HG03135 (cell line): ENCODE measurements around the gene COQ10A.

ENCODE experiments used
- ATAC-seq: cut with Tn5 transposase; IDR thresholded peaks from one replicate; pipeline ENCODE4 v1.9.1; 2021; ENCODE audit warnings: mild to moderate bottlenecking, moderate library complexity; ENCODE audit not compliant: unreplicated experiment

The COQ10A gene

DNA sequence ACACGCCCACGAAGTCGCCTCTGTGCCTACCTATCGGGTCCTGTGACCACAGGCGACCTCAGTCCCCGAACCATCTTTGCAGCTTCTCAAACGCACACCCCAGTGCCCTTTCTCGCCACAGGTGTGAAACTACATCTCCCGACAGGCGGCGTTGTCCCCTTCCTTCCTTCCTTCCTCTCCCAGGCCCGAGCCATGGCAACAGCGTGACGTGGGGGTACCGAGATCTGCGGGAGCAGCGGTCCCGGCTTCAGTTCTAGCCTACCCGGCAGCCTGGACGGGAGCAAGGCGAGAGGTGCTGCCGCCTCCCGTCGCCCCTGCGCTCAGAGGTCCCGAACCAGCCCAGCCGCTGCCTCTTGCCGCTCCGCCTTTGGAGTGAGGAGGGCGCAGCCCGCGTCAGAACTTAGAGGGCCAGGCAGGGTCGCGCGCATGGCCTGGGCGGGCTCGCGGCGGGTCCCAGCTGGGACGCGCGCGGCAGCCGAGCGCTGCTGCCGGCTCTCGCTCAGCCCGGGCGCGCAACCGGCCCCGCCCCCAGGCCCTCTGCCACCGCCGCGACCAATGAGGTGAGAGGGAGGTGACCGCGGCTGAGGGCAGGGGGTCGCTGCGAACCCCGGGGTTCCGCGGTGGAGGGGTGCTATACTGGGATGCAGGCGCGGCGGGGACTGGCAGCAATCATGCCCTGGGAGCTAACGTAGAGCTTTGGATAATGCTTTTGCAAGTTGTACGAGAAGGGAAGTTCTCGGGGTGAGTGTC, at the start of gene COQ10A:
Gene COQ10A, plus strand, starts transcription at position 250 of the 750 bp plus-strand sequence. Its CDS starts 177 bp downstream, at position 427.
- peak; percentile 91 for ATAC-seq

DNA sequence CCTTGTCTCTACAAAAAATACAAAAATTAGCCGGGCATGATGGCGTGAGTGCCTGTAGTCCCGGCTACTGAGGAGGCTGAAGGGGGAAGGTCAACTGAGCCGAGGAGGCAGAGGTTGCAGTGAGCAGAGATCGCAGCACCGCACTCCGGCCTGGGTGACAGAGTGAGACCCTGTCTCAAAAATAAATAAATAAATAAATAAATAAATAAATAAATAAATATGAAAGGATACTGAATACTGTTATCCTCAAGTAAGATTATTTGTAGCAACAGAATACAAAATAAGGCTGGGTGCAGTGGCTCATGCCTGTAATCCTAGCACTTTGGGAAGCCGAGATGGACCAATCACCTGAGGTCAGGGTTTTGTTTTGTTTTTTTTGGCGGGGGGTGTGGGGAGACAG, 46.9 kb upstream of the COQ10A start:
- no peak for ATAC-seq

DNA sequence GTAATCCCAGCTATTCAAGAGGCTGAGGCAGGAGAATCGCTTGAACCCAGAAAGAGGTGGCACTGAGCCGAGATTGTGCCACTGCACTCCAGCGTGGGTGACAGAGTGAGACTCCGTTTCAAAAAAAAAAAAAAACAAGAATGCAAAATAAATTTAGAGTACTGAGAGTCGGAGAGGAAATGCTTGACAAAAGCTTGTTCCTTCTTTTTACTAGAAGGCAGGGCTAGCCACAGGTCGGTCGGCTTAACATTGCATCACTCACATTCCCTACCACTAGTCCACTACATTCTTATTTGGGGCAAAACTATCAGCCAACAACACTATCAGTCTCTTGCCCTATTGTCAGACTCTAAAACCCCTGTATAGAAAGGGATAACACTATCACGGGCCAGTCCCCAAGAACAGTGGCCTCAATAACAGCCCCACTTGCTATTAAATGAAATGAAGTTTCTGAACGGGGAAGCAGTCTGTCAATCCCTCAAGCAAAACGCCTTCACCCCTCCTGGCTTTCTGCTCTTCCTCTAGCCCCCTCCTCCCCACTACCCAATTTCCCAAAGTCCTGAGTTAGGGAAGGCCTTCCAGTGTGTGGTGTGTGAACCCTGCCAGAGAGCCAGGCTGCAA, 46.0 kb upstream of the COQ10A start:
- no peak for ATAC-seq

DNA sequence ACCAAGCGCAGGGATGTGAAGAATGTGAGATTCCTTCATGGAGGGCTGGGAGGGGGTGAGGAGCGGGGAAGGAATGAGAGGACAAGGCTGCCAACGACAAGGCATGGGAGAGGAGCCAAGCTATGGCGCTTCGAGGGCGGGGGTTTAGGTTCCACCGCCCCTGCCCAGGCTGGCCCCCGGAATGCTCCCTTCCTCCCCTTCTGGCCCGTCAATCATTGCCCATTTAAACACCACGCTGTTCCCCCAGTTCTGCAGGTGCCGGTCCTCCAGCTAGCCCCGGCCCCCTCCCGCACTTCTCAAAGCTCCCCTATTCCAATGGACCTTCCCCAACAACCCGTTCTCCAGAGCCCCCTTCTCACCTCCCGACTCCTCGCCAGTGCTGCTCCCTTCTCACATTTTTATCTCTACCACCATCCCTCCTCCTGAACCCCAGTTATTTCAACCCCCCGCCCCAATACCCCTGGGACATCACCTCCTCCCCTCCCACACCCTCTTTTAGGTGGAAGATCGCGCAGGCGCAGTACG, 45.4 kb upstream of the COQ10A start:
- peak; percentile 12 for ATAC-seq

DNA sequence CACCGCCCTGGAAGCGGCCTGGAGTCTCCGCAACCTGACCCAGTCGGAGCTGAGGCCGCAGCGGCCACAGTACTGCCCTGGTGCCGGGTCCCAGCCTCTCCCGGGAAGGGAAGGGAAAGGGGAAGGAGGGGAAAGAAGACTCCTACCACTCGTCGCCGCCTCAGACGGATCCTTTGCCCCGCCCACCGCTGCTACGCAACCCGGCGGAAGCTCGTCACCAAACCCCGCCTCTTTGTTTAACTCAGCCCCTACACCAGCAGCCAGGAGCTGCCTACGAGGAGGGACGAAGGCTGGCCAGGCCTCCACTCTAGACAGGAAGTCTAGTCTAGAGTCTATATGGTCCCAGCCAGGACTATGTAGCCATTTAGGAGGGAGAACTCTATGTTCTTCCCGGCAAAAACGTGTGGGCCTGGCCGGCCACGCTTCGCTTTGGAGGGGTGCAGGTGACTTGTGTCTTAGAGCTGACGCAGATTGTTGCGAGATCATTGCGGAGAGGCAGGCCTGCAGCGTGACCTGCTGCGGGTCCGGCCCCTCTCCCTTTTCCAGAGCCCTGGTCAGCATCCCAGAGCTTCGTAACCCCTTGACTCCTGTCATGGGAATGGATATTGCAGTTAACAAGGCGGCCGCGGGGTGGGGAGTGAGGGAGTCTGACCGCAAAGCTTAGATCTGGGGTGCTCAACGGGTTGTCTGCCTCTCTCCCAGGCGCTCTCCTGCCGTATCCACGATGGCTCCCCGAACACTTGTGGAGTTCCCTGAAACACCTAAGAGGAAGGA, 44.8 kb upstream of the COQ10A start, which contains the start of gene RNF41:
Gene RNF41, minus strand, starts transcription at position 166 of the 774 bp plus-strand sequence. CDS start 7,875 bp downstream, outside the sequence.
- ATAC-seq: peak; percentile 77

DNA sequence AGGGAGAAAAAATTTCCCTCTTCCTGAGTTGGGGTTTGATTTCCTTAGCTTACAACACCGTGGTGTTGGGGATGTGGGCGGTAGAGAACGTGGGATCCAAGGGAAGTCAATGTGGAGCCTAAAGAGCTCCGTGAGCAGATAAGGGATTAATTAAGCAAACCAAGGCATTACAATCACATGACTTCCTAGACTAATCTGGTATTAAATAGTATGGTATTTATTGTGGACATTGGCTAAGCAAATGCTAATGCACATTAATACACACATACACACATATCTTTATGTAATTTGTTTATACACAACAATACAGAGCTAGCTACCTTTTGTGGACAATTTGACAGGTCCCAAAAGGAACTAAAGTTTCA, 44.2 kb upstream of the COQ10A start:
- ATAC-seq: no peak

DNA sequence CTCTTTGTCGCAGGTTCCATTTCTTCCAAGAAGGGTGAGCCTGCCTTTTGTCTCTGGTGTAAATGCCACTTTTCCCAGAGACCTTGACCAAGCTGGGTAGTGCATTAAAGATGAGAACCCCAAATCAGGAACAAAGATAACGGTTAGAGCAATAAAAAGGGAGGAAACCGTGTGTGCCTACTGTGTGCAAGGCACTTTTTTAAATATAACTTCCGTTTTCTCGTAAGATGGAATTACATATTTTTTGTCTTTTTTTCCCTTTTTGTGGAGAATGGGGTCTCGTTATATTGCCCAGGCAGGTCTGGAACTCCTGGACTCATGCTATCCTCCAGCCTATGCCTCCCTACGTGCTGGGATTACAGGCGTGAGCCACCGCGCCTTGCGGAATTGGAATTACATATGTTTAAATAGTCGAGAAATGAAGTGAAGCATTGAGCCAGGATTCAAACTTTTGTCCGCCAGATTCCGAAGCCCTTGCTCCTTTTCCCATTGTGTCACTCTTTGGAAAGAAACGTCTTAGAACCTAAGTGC, 43.1 kb upstream of the COQ10A start:
- no peak for ATAC-seq

DNA sequence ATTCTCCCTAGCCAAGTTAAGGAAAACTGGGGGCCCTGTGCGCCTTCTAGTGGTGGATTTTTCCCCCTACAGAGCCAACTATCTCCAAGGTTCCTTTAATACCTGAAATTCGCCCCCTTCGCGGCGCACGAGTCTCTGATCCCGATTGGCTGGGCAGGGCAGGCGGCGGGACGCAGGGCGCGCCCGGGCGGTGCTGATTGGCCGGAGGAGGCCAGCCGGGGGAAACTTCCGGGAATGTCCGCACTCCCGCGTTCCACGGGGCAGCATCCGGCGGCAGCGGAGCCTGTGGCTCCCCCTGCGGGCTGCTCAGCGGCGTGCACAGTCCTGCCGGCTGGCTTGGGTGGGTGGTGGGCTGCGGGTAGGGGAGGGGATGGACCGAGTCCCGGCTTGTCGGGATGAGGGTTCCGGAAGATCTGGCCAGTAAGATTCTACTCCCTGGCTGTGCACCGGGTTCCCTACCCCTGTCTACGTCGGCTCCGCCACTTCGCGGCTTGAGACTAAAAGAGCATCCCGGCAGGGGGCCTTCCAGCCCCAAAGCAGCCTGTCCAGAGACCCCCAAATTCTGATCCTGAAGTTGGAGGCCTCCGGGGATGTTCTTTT, 42.5 kb upstream of the COQ10A start, which contains the start of gene NABP2:
Gene NABP2, plus strand, starts transcription at position 241 of the 600 bp plus-strand sequence. CDS start 515 bp downstream, outside the sequence.
- peak; percentile 78 for ATAC-seq

DNA sequence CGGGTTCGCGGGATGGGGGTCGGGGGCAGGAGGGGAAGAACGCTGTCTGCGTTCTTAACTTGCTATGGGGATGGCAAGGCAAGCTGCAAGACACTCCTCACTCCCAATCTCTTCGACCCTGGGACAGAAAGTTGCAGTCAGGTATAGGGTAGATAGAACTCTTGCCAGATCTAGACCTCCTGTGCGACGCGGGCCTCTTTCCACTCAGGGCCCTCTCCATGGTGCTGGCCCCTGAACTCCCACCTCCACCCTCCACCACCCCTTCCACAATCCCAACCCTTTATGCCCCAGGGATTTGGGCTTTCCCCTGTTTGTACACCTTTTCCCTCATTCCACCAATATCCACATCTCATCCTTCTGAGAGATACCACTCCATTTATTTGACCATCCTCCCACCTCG, 41.8 kb upstream of the COQ10A start:
- ATAC-seq: no peak

DNA sequence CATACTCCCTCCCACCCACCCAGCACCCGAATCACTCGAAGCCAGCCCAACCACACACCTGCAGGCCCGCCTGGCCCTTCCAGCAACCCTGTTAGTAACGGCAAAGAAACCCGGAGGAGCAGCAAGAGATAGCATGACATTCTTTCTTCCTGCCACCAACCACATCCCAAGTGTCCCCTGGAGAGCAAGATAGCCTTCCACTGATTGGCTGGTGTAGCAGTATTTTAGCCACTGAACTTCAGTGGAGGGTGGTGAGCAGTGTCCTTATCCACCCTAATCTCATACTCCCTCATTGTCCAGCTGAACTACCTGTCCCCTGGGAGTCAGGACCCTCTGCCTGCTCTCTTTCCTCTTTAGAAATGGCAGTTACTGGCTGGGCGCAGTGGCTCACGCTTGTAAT, 37.7 kb upstream of the COQ10A start:
- no peak for ATAC-seq

DNA sequence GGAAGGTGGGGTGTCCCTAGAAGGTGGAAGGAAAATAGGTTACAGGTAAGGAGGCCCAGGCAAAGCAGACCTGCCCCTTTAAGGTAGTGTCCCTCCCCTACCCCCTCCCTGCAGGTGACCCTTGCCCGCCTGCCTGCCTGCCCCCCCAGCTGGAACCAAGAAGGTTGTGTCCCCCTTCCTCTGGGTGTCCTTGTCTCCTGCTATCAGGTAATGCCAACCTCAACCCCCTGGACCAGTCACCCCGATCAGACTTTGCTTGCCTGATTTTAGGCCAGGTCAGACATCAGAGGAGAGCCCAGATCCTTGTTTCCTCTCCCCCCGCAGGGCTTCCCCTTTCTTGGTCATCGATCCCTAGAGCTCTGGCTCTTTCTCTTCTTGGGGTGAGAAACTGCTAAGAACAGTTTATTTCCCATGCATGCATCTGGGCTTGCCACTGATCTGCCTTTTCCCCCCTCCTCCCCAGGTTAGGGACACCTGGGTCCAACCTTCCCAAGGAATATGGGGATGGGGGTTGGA, 36.8 kb upstream of the COQ10A start, which contains the start of gene SLC39A5:
Gene SLC39A5, plus strand, starts transcription at position 136 of the 516 bp plus-strand sequence. CDS start 1,224 bp downstream, outside the sequence.
- ATAC-seq: no peak

DNA sequence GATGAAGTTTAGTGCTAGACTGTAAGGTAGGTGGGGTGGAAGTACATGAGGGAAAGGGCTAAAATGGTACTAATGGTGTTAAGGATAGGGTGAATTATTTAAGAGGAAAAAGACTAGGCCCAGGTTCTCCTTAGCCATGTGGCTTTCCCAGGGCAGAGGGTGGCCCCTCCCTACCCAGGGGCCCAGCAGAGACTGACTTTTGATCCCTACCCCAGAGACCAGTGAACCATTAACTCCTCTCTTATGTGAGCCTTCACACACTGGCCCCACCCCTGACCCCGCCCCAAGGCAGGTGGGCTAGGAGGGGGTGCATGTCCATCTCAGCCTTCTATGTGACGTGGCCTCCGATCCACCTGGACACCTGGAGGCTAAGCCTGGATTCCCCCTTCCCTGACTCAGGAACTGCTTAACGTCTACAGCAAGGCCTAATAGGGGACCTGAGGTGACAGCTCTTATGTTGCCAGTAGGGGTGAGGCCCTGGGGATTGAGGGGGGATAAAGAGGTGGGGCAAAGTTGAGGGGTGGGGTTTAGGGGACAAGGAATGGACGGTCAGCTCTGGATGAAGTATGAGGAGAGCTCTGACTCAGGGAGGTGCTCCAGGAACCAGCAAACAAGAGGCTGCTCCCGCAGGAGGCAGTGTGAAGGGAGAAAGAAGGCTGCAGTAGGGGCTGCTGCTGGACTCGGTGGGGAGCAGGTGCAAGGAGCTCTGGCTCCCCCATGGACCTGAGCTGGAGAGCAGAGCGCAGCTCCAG, 36.1 kb upstream of the COQ10A start:
- ATAC-seq: no peak

DNA sequence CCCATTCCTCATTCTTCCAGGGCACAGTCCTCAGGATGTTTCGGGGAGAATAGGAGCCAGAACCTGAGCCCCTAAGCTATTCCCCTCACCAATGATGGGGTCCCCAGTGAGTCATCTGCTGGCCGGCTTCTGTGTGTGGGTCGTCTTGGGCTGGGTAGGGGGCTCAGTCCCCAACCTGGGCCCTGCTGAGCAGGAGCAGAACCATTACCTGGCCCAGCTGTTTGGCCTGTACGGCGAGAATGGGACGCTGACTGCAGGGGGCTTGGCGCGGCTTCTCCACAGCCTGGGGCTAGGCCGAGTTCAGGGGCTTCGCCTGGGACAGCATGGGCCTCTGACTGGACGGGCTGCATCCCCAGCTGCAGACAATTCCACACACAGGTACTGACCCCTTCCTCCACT, 35.6 kb upstream of the COQ10A start:
- ATAC-seq: no peak

DNA sequence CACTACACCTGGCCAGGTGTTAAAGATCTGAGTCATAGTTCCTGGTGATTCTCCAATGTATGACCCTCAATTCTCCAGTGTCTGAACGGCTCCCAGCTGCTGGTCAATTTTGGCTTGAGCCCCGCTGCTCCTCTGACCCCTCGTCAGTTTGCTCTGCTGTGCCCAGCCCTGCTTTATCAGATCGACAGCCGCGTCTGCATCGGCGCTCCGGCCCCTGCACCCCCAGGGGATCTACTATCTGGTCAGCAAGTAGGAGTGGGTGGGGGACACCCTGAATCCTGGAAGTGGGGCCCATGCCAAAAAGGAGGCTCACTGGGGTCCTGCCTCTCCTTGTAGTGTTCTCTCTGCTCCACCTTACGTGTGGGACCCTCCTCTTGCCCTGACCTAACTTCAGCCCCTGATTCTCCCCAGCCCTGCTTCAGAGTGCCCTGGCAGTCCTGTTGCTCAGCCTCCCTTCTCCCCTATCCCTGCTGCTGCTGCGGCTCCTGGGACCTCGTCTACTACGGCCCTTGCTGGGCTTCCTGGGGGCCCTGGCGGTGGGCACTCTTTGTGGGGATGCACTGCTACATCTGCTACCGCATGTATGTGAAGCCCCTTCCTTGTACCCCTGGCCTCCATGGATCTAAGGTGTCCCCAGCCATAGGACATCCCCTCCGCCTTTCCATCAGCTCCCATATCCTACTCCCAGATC, 31.9 kb upstream of the COQ10A start:
- ATAC-seq: no peak

DNA sequence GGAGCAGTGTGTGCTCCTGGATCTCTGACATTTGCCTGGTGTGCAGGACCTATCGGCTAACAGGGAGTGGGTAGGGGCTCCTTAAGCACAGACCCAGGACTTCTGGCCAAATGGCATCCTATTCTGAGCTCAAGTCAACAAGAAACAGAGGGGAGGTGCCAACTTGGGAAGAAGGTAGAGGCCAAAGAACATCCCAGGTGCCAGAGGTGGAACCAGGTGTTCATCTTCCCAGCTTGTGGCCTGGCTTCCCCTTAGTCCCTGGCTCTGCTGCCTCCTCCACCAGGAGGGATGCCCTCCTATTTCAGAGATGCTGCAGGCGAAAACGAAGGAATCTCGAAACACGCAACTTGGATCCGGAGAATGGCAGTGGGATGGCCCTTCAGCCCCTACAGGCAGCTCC, 30.7 kb upstream of the COQ10A start:
- ATAC-seq: no peak

DNA sequence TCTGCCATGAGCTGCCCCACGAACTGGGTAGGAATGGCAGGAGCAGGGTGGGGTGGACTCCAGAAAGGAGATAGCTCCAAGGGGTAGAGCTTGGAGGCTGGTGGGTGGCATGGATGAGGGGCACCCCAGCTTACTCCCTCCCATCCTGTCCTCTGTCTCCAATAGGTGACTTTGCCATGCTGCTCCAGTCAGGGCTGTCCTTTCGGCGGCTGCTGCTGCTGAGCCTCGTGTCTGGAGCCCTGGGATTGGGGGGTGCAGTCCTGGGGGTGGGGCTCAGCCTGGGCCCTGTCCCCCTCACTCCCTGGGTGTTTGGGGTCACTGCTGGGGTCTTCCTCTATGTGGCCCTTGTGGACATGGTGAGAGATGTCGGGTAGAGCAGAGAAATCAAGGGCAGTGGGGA, 29.8 kb upstream of the COQ10A start:
- ATAC-seq: no peak

DNA sequence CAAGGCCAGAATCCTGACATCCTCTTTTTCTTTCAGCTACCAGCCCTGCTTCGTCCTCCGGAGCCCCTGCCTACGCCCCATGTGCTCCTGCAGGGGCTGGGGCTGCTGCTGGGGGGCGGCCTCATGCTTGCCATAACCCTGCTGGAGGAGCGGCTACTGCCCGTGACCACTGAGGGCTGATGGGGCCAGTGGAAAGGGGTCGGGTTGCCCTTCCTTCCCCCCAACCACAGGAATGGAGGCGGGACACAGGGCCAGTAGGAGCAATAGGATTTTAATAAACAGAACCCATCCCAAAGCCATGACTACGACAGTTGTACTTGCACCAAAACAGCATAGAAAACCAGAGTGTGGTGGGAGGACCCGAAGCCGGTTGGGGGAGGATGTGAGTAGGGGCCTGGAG, 29.2 kb upstream of the COQ10A start:
- no peak for ATAC-seq

DNA sequence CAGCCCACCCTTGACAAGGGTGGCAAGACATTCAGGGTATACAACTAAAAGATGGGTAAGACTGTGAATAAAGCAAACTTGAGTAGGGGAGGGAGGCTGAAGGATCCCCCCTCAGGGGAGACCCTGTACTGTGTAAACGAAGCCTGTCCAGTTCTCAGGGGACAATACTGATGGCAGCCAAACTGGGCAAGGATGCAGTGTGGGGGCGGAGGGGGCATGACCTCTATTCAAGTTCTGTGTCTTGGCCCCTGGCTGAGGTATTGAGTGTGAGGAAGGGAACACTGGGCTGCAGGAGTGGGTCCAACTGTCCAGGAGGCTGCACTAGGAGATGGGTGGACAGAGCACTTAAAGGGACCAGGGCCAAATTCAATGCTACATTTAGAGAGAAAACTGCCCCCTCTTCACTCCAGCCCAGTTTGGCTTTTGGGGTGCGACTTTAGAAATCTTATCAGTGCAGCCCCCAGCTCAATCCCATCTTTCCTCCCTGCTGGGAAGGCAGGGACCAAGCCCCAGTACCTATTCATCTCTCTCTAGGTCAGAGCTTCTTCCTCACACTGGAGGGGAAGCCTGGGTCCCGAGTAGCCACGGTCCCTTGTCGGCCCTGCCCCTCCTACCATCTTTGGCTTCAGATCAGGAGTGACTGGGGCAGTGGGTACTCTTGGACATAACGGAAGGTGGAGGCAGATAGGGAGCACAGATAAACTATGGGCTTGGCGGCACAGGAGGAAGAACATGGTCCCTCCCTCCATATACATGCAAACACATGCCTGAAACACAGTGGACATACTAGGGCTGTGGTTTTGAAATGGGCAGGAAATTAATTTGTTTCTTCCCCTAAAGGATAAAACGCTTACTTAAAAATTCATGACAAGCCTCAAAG, 25.1 kb upstream of the COQ10A start:
- no peak for ATAC-seq
